MM.1S (cell line): Measurements from ENCODE around the gene TSPAN4.

Experiments
- EZH2 ChIP-seq: fragments of 300-600 bp; sonication (generic); optimal IDR thresholded peaks from 2 replicates; pipeline ENCODE3; 2017; ENCODE audit warnings: low read depth, mild to moderate bottlenecking, antibody characterized with exemption, low read length, mixed read lengths
- EZH2phosphoT487 ChIP-seq: fragments of 300-600 bp; sonication (generic); IDR thresholded peaks from 2 replicates; pipeline ENCODE4 v1.6.1; 2018; ENCODE audit warnings: antibody characterized with exemption, low read length
- TF ChIP-seq, protein P1 (sequence below): fragments of 300-600 bp; sonication (generic); IDR thresholded peaks from 2 replicates; pipeline ENCODE4 v1.5.1; 2016; ENCODE audit warnings: antibody characterized with exemption, low read length, mixed read lengths

GRCh38 chr11:883527-883926 lies 40.9 kb downstream of the TSPAN4 start:
- TF ChIP-seq, protein P1, sequence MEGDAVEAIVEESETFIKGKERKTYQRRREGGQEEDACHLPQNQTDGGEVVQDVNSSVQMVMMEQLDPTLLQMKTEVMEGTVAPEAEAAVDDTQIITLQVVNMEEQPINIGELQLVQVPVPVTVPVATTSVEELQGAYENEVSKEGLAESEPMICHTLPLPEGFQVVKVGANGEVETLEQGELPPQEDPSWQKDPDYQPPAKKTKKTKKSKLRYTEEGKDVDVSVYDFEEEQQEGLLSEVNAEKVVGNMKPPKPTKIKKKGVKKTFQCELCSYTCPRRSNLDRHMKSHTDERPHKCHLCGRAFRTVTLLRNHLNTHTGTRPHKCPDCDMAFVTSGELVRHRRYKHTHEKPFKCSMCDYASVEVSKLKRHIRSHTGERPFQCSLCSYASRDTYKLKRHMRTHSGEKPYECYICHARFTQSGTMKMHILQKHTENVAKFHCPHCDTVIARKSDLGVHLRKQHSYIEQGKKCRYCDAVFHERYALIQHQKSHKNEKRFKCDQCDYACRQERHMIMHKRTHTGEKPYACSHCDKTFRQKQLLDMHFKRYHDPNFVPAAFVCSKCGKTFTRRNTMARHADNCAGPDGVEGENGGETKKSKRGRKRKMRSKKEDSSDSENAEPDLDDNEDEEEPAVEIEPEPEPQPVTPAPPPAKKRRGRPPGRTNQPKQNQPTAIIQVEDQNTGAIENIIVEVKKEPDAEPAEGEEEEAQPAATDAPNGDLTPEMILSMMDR = no peak
- TF ChIP-seq EZH2 (no peak), EZH2phosphoT487 (no peak)
